Effector memory CD8-positive, alpha-beta T cell (primary cell): ENCODE results near the gene KRTAP10-11.
A peak's percentile ranks its signal among the peaks of the same experiment; 100 is the strongest.
"Not testable (repeated sequence)": the region's sequence is repeated elsewhere in the genome, so short reads cannot be mapped to it uniquely, and the experiment has no call there.

ENCODE experiments used
- ATAC-seq: fragments of 150-1000 bp; cut with Tn5 transposase; replicated peaks from 2 replicates; pipeline ENCODE4 v1.10.0; 2021; ENCODE audit warnings: mild to moderate bottlenecking, moderate library complexity
- DNase-seq, 3 experiments: peaks; one replicate each; pipeline ENCODE4 v3.0.0; 2021
- H3K27ac Mint-ChIP-seq, 2 donors: one replicate each; pipeline ENCODE4 v1.8.0; 2022; ENCODE audit warnings: mild to moderate bottlenecking in 2 of 2, mixed read lengths in 2 of 2, moderate library complexity in 2 of 2
- H3K27me3 Mint-ChIP-seq, 2 donors: one replicate each; pipeline ENCODE4 v1.8.0; 2022; ENCODE audit warnings: mixed read lengths in 2 of 2
- H3K36me3 Mint-ChIP-seq: one replicate; pipeline ENCODE4 v1.8.0; 2022; ENCODE audit warnings: mild to moderate bottlenecking, moderate library complexity, mixed read lengths; ENCODE audit not compliant: insufficient read depth
- H3K4me1 Mint-ChIP-seq, 2 donors: one replicate each; pipeline ENCODE4 v1.8.0; 2022; ENCODE audit warnings: low read depth in 2 of 2, mixed read lengths in 2 of 2
- H3K4me3 Mint-ChIP-seq, 2 donors: one replicate each; pipeline ENCODE4 v1.8.0; 2022; ENCODE audit warnings: mild to moderate bottlenecking in 2 of 2, mixed read lengths in 2 of 2, moderate library complexity in 2 of 2
- H3K9me3 Mint-ChIP-seq, 2 donors: one replicate each; pipeline ENCODE4 v1.8.0; 2022; ENCODE audit warnings: mixed read lengths in 2 of 2

The KRTAP10-11 gene

DNA sequence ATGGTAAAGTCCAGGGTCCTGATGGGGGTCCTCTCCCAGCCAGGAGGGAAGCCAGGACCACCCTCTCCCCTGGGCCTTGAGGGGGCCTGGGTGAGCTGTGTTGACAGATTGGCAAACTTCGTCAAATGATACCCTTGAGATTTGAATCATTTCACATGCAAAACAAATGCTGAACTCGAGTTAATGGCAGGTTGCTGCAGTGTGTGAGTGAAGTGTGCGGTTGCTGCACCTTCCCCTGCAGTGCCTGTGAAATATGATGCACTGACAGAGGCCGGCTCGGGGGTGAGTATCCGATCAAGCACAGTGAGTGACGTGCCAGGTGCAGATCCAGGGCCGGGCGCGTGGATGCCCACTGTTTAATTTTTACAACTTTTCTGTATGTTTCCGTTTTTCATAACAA is 41.5 kb downstream of the KRTAP10-11 start:
- DNase-seq (no peak), ATAC-seq (no peak)
- H3K36me3 Mint-ChIP-seq, result no peaks in the 10 kb centered on the region
- no peak overlapping the region for H3K4me3 Mint-ChIP-seq
- H3K27ac Mint-ChIP-seq, result peak overlapping the region in 1 of 2 donors; percentile 57
- H3K27me3 Mint-ChIP-seq, result peaks cover 18 to 36% of the 10 kb centered on the region in 2 donors
- peaks cover 9 to 13% of the 10 kb centered on the region in 2 donors for H3K4me1 Mint-ChIP-seq
- no peaks in the 10 kb centered on the region for H3K9me3 Mint-ChIP-seq

DNA sequence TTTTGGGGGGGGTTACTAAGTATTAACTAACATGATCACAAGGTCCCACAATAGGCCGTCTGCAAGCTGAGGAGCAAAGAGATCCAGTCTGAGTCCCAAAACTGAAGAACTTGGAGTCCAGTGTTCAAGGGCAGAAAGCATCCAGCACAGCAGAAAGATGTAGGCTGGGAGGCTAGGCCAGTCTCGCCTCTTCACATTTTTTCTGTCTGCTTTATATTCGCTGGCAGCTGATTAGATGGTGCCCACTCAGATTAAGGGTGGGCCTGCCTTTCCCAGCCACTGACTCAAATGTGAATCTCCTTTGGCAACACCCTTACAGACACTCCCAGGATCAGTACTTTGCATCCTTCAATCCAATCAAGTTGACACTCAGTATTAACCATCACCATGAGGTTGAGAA is 43.5 kb downstream of the KRTAP10-11 start:
- not testable (repeated sequence) for H3K4me3 Mint-ChIP-seq, H3K9me3 Mint-ChIP-seq, H3K36me3 Mint-ChIP-seq, ATAC-seq, DNase-seq
- peaks cover 9 to 17% of the 10 kb centered on the region in 2 donors for H3K4me1 Mint-ChIP-seq
- H3K27ac Mint-ChIP-seq, result peak overlapping the region in 1 of 2 donors; percentile 59
- H3K27me3 Mint-ChIP-seq, result peaks cover 18 to 34% of the 10 kb centered on the region in 2 donors

DNA sequence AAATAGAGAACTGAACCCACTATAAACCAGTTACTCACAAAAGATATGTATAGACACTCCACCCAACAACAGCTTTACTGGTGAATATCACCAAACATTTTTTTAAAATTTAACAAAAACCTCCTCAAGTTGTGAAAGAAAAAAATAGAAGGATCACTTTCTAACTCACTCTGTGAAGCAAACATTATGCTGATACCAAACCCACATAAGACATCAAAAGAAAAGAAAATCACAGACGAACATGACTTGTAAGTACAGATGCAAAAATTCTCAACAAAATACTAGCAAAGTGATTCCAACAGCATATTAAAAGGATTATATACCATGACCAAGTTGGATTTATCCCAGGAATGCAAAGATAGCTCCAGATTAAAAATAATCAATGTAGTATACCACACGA is 45.5 kb downstream of the KRTAP10-11 start:
- Mint-ChIP-seq H3K4me3 (no peak overlapping the region), H3K27me3 (peaks cover 9 to 33% of the 10 kb centered on the region in 2 donors), H3K9me3 (no peaks in the 10 kb centered on the region), H3K27ac (no peak overlapping the region), H3K4me1 (peaks cover 9 to 12% of the 10 kb centered on the region in 2 donors), H3K36me3 (no peaks in the 10 kb centered on the region)
- no peak for ATAC-seq
- no peak for DNase-seq

DNA sequence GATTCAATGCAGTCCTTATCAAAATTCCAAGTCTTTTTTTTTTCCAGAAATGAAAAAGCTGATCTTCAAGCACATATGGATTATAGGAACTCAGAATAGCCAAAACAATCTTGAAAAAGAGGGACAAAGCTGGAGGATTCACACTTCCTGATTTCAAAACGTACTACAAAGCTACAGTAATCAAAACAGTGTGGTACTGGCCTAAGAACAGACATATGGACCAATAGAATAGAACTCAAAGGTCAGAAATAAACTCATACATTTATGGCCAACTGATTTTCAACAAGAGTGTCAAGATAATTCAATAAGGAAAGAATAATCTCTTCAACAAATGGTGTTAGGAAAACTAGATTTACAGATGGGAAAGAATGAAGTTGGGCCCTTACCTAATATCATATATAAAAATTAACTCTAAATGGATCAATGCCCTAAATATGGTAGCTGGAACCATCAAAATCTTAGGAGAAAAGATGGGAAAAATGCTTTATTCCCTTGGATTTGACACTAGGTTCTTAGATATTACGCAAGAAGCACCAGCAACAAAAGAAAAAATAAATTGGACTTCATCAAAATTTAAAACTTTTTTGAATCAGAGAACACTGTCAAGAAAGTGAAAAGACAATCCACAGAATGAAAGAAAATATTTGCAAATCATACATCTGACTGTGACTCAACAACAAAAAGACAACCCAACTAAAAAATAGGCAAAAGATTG is 46.7 kb downstream of the KRTAP10-11 start:
- Mint-ChIP-seq H3K4me3 (no peak overlapping the region), H3K27ac (no peak overlapping the region), H3K9me3 (no peaks in the 10 kb centered on the region), H3K4me1 (peaks cover 10 to 16% of the 10 kb centered on the region in 2 donors), H3K27me3 (peaks cover 15 to 33% of the 10 kb centered on the region in 2 donors), H3K36me3 (no peaks in the 10 kb centered on the region)
- DNase-seq (no peak), ATAC-seq (no peak)

DNA sequence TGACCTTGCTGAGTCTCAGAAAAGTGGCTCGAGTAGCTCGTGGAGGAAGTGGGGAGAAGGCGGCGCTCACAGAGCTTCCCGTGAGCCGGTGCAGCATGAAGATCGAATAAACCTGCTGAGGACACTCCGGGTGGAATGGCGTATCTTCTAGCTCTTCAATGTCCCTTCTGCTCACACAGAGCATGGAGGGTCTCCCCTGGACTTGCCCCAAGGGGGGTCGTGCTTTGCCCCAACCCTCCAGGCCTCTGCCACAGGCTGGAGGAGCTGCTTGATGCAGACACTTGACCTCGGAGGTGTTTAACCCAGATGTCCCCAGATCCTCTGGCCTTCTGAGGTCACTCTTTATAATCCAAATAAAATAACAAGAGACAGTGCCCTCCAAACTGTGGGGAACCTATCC is 48.6 kb downstream of the KRTAP10-11 start:
- Mint-ChIP-seq H3K4me1 (peaks cover 18 to 22% of the 10 kb centered on the region in 2 donors), H3K4me3 (no peak overlapping the region), H3K9me3 (no peaks in the 10 kb centered on the region), H3K36me3 (no peaks in the 10 kb centered on the region), H3K27ac (peak overlapping the region in 1 of 2 donors; percentile 24), H3K27me3 (peaks cover 31 to 45% of the 10 kb centered on the region in 2 donors)
- DNase-seq (no peak), ATAC-seq (peak; percentile 43)

GRCh38 chr21:44695184-44695583 is 49.0 kb downstream of the KRTAP10-11 start:
- peaks cover 35 to 49% of the 10 kb centered on the region in 2 donors for H3K27me3 Mint-ChIP-seq

DNA sequence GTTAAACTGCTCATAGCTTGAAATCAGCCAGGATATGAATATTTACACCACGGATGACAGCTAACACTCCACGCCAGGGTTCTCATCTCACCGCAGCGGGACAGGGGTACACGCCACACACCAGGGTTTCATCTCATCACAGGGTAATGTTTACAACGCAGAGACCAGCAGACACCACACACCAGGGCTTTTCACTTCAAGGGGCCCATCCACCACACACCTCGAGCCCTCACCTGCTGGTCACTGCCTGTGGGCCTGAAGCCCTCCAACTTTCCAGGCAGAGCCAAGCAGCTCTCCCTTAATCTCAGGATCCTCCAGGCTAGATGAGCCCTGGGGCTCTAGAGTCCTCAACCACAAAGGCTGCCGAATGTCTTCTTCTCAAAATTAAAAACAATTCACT is 49.4 kb downstream of the KRTAP10-11 start:
- peaks cover 18 to 22% of the 10 kb centered on the region in 2 donors for H3K4me1 Mint-ChIP-seq
- ATAC-seq (no peak), DNase-seq (no peak)
- H3K27me3 Mint-ChIP-seq, result peaks cover 38 to 54% of the 10 kb centered on the region in 2 donors
- peak overlapping the region in 1 of 2 donors; percentile 39 for H3K4me3 Mint-ChIP-seq
- H3K9me3 Mint-ChIP-seq, result no peaks in the 10 kb centered on the region
- no peaks in the 10 kb centered on the region for H3K36me3 Mint-ChIP-seq
- peak overlapping the region in 1 of 2 donors; percentile 24 for H3K27ac Mint-ChIP-seq

More at GRCh38 chr21:44695184-44695583, 49.0 kb downstream of the KRTAP10-11 start:
- H3K4me3 Mint-ChIP-seq, result peak overlapping the region in 1 of 2 donors; percentile 8
- ATAC-seq, result no peak
- no peaks in the 10 kb centered on the region for H3K36me3 Mint-ChIP-seq
- no peak for DNase-seq
- H3K27ac Mint-ChIP-seq, result peak overlapping the region in 1 of 2 donors; percentile 24
- no peaks in the 10 kb centered on the region for H3K9me3 Mint-ChIP-seq
- peaks cover 18 to 22% of the 10 kb centered on the region in 2 donors for H3K4me1 Mint-ChIP-seq

GRCh38 chr21:44696572-44696971 is 50.4 kb downstream of the KRTAP10-11 start:
- Mint-ChIP-seq H3K4me1 (peaks cover 18 to 22% of the 10 kb centered on the region in 2 donors), H3K27me3 (peaks cover 46 to 63% of the 10 kb centered on the region in 2 donors), H3K4me3 (no peak overlapping the region), H3K9me3 (no peaks in the 10 kb centered on the region), H3K36me3 (no peaks in the 10 kb centered on the region), H3K27ac (peak overlapping the region; percentile 16 to 75)
- DNase-seq (no peak), ATAC-seq (no peak)
